Endodermal cell (in vitro differentiated cells): Measurements from ENCODE around the gene HS6ST3. TPM values are rescaled to one million over a fixed set of nuclear protein-coding genes. Genes with fewer than 3 reads are reported as not detected.

Source experiments
- DNase-seq: peaks from one replicate; pipeline ENCODE4 v3.0.0-alpha.2; 2017
- H3K27ac ChIP-seq: 2 replicates; pipeline ENCODE4 v1.5.1; 2013; ENCODE audit warnings: mild to moderate bottlenecking, low read depth, low read length, moderate library complexity
- H3K27me3 ChIP-seq: 2 replicates; pipeline ENCODE4 v1.6.1; 2013; ENCODE audit warnings: mild to moderate bottlenecking, low read length, moderate library complexity; ENCODE audit not compliant: insufficient read depth, control insufficient read depth, poor library complexity, severe bottlenecking
- H3K36me3 ChIP-seq: 2 replicates; pipeline ENCODE4 v1.7.0; 2013; ENCODE audit warnings: mild to moderate bottlenecking, low read length, moderate library complexity; ENCODE audit not compliant: control insufficient read depth, insufficient read depth
- H3K4me1 ChIP-seq: one replicate; pipeline ENCODE4 v1.7.0; 2013; ENCODE audit warnings: low read length; ENCODE audit not compliant: control insufficient read depth, insufficient read depth
- H3K4me3 ChIP-seq: 2 replicates; pipeline ENCODE4 v1.5.1; 2013; ENCODE audit warnings: mild to moderate bottlenecking, low read length, moderate library complexity
- H3K9ac ChIP-seq: 2 replicates; pipeline ENCODE4 v1.6.1; 2013; ENCODE audit warnings: mild to moderate bottlenecking, low read length, moderate library complexity; ENCODE audit not compliant: poor library complexity, severe bottlenecking; ENCODE audit errors: extremely low read depth
- H3K9me3 ChIP-seq: 2 replicates; pipeline ENCODE4 v1.6.1; 2013; ENCODE audit warnings: mild to moderate bottlenecking, low read length, moderate library complexity; ENCODE audit not compliant: control insufficient read depth
- H3K27ac Mint-ChIP-seq: 2 replicates; pipeline ENCODE4 v1.8.0; 2020; ENCODE audit warnings: mixed read lengths
- H3K27me3 Mint-ChIP-seq: 2 replicates; pipeline ENCODE4 v1.8.0; 2021; ENCODE audit warnings: mild to moderate bottlenecking, mixed read lengths; ENCODE audit not compliant: insufficient read depth
- H3K36me3 Mint-ChIP-seq: 2 replicates; pipeline ENCODE4 v1.8.0; 2020; ENCODE audit warnings: low read depth, mixed read lengths
- H3K4me1 Mint-ChIP-seq: 2 replicates; pipeline ENCODE4 v1.8.0; 2020; ENCODE audit warnings: mixed read lengths
- H3K4me3 Mint-ChIP-seq: 2 replicates; pipeline ENCODE4 v1.8.0; 2020; ENCODE audit warnings: mild to moderate bottlenecking, moderate library complexity, mixed read lengths
- H3K9me3 Mint-ChIP-seq: 2 replicates; pipeline ENCODE4 v1.8.0; 2020; ENCODE audit warnings: mild to moderate bottlenecking, mixed read lengths
- WGBS, 2 experiments: methylation state at CpG; one replicate each; pipeline versions ENCODE4 v1.1.5 to v1.1.7; 2013; ENCODE audit warnings: missing lambda C conversion rate in 2 of 2, mixed read lengths in 1 of 2; ENCODE audit not compliant: insufficient coverage in 1 of 2, insufficient read length in 1 of 2; 5-methylcytosine and 5-hydroxymethylcytosine counted together
- total RNA-seq, 2 donors: library from RNA; stranded (reverse); fragmentation: NEBNext Ultra II Directional in 1 of 2; extraction: Animal tissue kit (Norgen Biotek cat#: 25700) in 1 of 2; gene quantifications; 2 replicates in 1 of 2; 3 replicates in 1 of 2; pipeline ENCODE4 v1.2.1, GENCODE V29; 2021
- TF ChIP-seq, protein P1 (sequence below): fragments of 200-600 bp; sonication (generic); conservative IDR thresholded peaks from 2 replicates; pipeline ENCODE4 v1.5.0; 2021; ENCODE audit warnings: antibody characterized with exemption, mild to moderate bottlenecking

The HS6ST3 gene
- total RNA-seq, 2 donors from 2014 or later, result 0.84 to 1.1 TPM

DNA sequence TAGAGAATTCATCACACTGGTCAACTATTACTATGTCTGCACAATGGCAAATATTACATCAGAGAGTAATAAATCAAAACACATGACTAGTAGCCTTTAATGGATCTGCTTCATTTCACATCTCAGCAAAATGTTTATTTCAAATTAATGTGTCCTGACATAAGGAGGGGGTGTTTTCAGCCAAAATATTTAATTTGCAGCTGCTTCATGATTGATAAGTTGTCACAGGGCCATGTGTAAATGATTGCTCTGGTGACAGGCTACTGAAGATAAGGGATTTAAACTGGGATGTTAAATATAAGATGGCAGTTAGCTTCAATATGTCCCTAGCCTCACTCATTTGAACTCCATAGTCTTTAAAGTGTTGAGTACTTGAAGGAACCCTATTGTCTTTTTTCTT is 601.1 kb downstream of the HS6ST3 start:
- Mint-ChIP-seq H3K27me3 (peaks cover 3% of the 10 kb centered on the region), H3K36me3 (no peaks in the 10 kb centered on the region), H3K4me1 (peaks cover 6% of the 10 kb centered on the region), H3K9me3 (no peaks in the 10 kb centered on the region), H3K4me3 (no peak overlapping the region), H3K27ac (no peak overlapping the region)
- Histone ChIP-seq H3K9me3 (no peaks in the 10 kb centered on the region), H3K27ac (no peak overlapping the region), H3K4me1 (no peaks in the 10 kb centered on the region), H3K36me3 (no peaks in the 10 kb centered on the region), H3K4me3 (no peak overlapping the region), H3K27me3 (no peaks in the 10 kb centered on the region), H3K9ac (no peak overlapping the region)
- DNase-seq, result no peak
- TF ChIP-seq, protein P1, sequence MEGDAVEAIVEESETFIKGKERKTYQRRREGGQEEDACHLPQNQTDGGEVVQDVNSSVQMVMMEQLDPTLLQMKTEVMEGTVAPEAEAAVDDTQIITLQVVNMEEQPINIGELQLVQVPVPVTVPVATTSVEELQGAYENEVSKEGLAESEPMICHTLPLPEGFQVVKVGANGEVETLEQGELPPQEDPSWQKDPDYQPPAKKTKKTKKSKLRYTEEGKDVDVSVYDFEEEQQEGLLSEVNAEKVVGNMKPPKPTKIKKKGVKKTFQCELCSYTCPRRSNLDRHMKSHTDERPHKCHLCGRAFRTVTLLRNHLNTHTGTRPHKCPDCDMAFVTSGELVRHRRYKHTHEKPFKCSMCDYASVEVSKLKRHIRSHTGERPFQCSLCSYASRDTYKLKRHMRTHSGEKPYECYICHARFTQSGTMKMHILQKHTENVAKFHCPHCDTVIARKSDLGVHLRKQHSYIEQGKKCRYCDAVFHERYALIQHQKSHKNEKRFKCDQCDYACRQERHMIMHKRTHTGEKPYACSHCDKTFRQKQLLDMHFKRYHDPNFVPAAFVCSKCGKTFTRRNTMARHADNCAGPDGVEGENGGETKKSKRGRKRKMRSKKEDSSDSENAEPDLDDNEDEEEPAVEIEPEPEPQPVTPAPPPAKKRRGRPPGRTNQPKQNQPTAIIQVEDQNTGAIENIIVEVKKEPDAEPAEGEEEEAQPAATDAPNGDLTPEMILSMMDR, result no peak

DNA sequence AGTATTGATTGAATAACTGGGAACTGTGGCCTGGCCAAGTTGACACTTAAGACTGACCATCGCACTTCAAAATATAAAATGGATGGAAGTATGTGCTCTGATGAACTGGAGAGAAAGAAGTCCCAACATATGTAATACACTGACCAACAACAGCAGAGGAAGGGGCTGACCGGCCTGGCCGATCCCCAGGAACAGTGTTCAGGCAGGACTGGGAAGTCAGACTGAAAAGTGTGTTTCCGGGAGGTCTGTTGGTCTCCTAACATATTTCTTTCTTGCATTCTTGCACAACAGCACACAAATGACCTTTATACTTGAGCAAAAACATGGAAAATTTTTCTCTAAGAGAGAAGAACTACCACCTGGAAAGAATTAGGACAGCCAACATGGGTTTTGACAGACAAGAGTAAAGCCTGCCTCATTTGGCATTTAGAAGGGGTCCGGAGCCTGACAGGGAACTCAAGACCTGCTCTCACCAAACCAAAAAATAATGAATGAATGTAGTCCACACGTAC is 606.5 kb downstream of the HS6ST3 start:
- TF ChIP-seq, protein P1, result no peak
- H3K9me3 Mint-ChIP-seq, result peaks cover 11% of the 10 kb centered on the region
- no peaks in the 10 kb centered on the region for H3K27me3 ChIP-seq

DNA sequence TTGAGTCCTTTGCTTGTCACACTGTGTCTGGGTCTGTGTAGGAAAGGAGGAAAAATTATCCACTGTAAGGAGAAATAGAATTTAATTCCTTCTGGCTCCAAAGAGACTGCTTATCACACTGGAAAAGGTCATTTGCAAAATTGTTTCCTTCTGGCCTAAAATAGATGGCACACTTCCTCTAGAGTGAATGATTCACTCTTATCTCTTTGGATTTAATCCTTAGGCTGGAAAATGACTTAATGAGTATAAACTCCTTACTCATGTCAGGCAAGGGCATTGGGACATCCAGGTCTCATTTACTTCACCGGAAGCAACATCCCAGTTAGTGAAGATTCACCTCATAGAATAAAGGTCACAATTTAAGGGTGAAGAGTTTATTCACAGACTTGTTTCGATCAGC is 610.8 kb downstream of the HS6ST3 start:
- Histone ChIP-seq H3K4me3 (no peak overlapping the region), H3K9ac (no peak overlapping the region), H3K9me3 (no peaks in the 10 kb centered on the region), H3K4me1 (no peaks in the 10 kb centered on the region), H3K36me3 (no peaks in the 10 kb centered on the region), H3K27me3 (no peaks in the 10 kb centered on the region), H3K27ac (no peak overlapping the region)
- 88 to 94% methylated on average over 2 of the region's 2 CpGs for WGBS, 2 experiments
- Mint-ChIP-seq H3K9me3 (peaks cover 15% of the 10 kb centered on the region), H3K4me1 (peaks cover 6% of the 10 kb centered on the region), H3K27me3 (peaks cover 3% of the 10 kb centered on the region), H3K36me3 (no peaks in the 10 kb centered on the region), H3K27ac (no peak overlapping the region), H3K4me3 (no peak overlapping the region)
- TF ChIP-seq, protein P1, result no peak
- DNase-seq, result no peak

More for the DNA sequence above, 606.5 kb downstream of the HS6ST3 start:
- Histone ChIP-seq H3K36me3 (no peaks in the 10 kb centered on the region), H3K9me3 (no peaks in the 10 kb centered on the region), H3K4me1 (no peaks in the 10 kb centered on the region), H3K4me3 (no peak overlapping the region), H3K27ac (no peak overlapping the region), H3K9ac (no peak overlapping the region)
- Mint-ChIP-seq H3K27me3 (no peaks in the 10 kb centered on the region), H3K4me1 (peaks cover 11% of the 10 kb centered on the region), H3K36me3 (no peaks in the 10 kb centered on the region), H3K4me3 (no peak overlapping the region), H3K27ac (no peak overlapping the region)
- WGBS, 2 experiments, result 92 to 100% methylated on average over 1 to 6 of the region's 6 CpGs
- DNase-seq, result no peak
